ENCODE results near the gene CMIP. TPM values are rescaled to one million over a fixed set of nuclear protein-coding genes. Genes with fewer than 3 reads are reported as not detected.

Gene CMIP
- total RNA-seq, 1 donor from 2014 or later = 27.7 TPM

DNA sequence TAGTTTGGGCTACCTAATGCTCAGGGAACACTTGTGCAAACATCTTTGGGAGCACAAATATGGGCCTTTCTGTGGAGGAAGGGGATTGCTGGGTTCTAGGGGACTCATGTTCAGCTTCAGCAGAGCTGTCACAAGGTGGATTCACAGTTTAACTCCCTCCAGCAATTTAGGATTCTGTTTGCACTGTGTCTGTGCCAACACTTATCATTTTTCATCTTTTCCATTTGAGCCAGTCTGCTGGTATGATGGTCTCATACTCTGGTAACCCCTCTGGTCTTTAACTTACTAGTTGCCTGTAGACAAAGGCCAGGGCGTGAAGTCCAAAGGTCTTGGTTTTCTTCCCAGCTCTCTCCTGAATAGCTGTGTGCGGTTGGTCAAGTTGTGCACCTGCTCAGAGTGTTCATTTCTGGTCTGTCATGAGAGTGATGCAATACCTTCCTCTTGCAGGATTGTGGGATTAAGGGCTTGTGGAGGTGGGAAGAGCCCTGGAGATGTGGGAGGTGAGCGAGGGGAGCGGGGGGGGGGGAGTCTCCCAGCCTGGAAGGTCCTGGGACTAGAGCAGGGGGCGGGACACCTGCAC lies 152.6 kb downstream of the CMIP start:
- H3K27me3 ChIP-seq (ENCODE audit: control insufficient read depth, insufficient read depth, low read length) = no peaks in the 10 kb centered on the region
- no peaks in the 10 kb centered on the region for H3K36me3 ChIP-seq (ENCODE audit: control insufficient read depth, insufficient read depth, low read length)
- TF ChIP-seq, protein P1, sequence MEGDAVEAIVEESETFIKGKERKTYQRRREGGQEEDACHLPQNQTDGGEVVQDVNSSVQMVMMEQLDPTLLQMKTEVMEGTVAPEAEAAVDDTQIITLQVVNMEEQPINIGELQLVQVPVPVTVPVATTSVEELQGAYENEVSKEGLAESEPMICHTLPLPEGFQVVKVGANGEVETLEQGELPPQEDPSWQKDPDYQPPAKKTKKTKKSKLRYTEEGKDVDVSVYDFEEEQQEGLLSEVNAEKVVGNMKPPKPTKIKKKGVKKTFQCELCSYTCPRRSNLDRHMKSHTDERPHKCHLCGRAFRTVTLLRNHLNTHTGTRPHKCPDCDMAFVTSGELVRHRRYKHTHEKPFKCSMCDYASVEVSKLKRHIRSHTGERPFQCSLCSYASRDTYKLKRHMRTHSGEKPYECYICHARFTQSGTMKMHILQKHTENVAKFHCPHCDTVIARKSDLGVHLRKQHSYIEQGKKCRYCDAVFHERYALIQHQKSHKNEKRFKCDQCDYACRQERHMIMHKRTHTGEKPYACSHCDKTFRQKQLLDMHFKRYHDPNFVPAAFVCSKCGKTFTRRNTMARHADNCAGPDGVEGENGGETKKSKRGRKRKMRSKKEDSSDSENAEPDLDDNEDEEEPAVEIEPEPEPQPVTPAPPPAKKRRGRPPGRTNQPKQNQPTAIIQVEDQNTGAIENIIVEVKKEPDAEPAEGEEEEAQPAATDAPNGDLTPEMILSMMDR (IDR thresholded peaks at IDR 0.05; ENCODE audit: insufficient read depth, low read length, poor library complexity, severe bottlenecking) = no peak
- no peak for DNase-seq (ENCODE audit: low read depth)
- H3K4me3 ChIP-seq (ENCODE audit: low read depth, low read length) = no peak overlapping the region

DNA sequence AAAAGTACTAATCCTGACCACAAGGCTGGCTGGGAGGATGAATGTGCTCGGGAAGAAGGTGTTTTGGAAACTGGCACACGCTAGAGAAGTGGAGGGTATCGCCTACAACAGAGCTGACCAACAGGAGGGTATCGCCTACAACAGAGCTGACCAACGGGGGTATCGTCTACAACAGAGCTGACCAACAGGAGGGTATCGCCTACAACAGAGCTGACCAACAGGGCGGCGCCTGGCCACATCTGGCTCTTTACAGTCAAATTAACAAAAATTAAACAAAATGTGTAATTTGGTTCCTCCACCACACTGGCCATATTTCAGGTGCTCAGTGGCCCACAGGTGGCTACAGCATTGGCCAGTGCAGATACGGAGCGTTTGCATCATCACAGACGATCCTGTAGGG lies 153.5 kb downstream of the CMIP start:
- DNase-seq (ENCODE audit: low read depth) = no peak
- TF ChIP-seq, protein P1 (IDR thresholded peaks at IDR 0.05; ENCODE audit: insufficient read depth, low read length, poor library complexity, severe bottlenecking) = no peak
- Histone ChIP-seq H3K27me3 (ENCODE audit: control insufficient read depth, insufficient read depth, low read length) (no peaks in the 10 kb centered on the region), H3K36me3 (ENCODE audit: control insufficient read depth, insufficient read depth, low read length) (no peaks in the 10 kb centered on the region), H3K4me3 (ENCODE audit: low read depth, low read length) (no peak overlapping the region)

DNA sequence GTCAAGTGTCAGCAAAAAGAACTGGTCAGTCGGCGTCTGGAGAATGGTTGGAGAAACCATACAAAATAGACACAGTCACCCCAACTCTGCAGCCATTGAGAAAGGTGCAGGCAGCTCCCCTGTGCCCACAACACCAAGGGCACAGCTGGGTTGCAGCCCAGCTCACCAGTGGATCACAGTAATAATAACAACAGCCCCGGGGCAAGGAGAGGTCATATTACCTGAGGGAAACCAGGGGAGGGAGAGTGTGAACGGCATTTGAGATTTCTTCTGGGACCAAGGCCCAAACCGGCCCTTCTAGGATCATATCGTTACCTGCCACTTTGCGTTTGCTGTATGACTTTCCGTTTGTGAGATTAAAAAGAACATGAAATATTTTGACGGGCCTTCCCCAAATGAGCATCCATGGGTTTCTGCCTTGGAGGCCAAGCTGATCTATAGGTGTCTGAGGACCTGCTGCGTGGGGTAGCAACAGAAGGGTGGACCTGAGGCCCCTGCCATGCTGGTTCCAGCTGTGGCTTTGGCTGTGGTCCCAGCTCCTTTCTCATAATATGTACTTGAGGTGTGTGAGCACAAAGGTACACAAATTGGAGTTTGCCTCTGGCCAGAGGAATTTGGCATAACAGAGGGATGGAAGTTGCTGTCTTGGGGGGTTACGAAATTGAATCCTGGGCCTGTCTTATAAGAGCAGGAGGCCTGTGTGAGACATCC lies 154.6 kb downstream of the CMIP start:
- no peak for DNase-seq (ENCODE audit: low read depth)
- TF ChIP-seq, protein P1 (IDR thresholded peaks at IDR 0.05; ENCODE audit: insufficient read depth, low read length, poor library complexity, severe bottlenecking) = no peak
- Histone ChIP-seq H3K27me3 (ENCODE audit: control insufficient read depth, insufficient read depth, low read length) (no peaks in the 10 kb centered on the region), H3K36me3 (ENCODE audit: control insufficient read depth, insufficient read depth, low read length) (no peaks in the 10 kb centered on the region), H3K4me3 (ENCODE audit: low read depth, low read length) (no peak overlapping the region)

DNA sequence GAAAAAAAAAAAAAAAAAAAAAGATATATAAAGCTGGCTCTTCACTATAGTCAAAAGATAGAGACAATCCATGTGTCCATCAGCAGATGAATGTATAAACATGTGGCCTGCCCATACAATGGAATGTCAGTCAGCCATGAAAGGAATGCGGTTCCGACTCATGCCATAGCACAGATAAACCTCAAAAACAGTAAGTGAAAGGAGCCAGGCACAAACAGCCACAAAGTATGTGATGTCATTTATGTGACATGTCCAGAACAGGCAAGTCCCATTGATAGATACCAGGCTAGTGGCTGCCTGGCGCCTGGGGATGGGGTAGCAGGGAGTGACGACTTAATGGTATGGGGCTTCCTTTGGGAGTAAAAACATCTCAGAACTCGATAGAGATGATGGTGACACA lies 155.7 kb downstream of the CMIP start:
- Histone ChIP-seq H3K36me3 (ENCODE audit: control insufficient read depth, insufficient read depth, low read length) (no peaks in the 10 kb centered on the region), H3K27me3 (ENCODE audit: control insufficient read depth, insufficient read depth, low read length) (no peaks in the 10 kb centered on the region), H3K4me3 (ENCODE audit: low read depth, low read length) (no peak overlapping the region)
- TF ChIP-seq, protein P1 (IDR thresholded peaks at IDR 0.05; ENCODE audit: insufficient read depth, low read length, poor library complexity, severe bottlenecking) = no peak
- DNase-seq (ENCODE audit: low read depth) = peak; percentile 68

DNA sequence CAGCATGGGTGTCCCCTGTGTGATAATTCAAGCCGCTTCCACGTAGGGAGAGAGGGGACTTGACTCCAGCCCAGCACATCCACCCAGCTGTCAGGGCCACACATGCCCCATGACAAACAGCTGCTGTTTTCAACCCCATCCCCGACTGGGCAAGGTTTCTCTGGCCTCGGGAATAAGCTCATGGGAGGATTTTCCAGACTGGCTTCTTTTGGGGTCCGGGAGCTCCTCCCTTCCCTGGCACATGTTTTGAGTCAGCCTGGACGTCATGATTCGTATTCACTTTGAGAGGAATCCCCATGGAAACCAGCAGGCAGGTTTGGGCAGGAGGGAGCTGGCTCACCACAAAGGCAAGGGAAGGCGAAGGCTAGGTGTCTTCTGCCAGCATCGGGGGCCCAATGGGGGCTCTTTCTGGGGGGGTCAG lies 156.4 kb downstream of the CMIP start:
- Histone ChIP-seq H3K4me3 (ENCODE audit: low read depth, low read length) (no peak overlapping the region), H3K36me3 (ENCODE audit: control insufficient read depth, insufficient read depth, low read length) (no peaks in the 10 kb centered on the region), H3K27me3 (ENCODE audit: control insufficient read depth, insufficient read depth, low read length) (no peaks in the 10 kb centered on the region)
- no peak for DNase-seq (ENCODE audit: low read depth)
- TF ChIP-seq, protein P1 (IDR thresholded peaks at IDR 0.05; ENCODE audit: insufficient read depth, low read length, poor library complexity, severe bottlenecking) = no peak
